ENCODE data around the gene VSTM5.

GRCh38 chr11:93823210-93823609, 27.2 kb downstream of the VSTM5 start:
- no peak for TF ChIP-seq CTCF (optimal IDR thresholded peaks at IDR 0.05 in 1 of 3, IDR thresholded peaks at IDR 0.05 in 1 of 3, conservative IDR thresholded peaks at IDR 0.05 in 1 of 3; ENCODE audit: extremely low read depth in 1 of 3, insufficient read depth in 2 of 3, low read length in 3 of 3)
- TF ChIP-seq EZH2 (IDR thresholded peaks at IDR 0.05; ENCODE audit: low read length): no peak
